Retinal pigment epithelial cell (primary cell): ENCODE data around the gene TLX1.
A peak's percentile ranks its signal among the peaks of the same experiment; 100 is the strongest.

Experiments
- DNase-seq: peaks from one replicate; pipeline ENCODE4 v3.0.0-alpha.2; 2010; ENCODE audit warnings: low read depth
- H3K4me3 ChIP-seq: 2 replicates; pipeline ENCODE4 v1.5.1; 2011; ENCODE audit warnings: mild to moderate bottlenecking, low read length, control low read depth, moderate library complexity
- TF ChIP-seq, protein P1 (sequence below): conservative IDR thresholded peaks from 2 replicates; pipeline ENCODE4 v1.5.1; 2011; ENCODE audit warnings: low read depth, low read length, control low read depth, inconsistent platforms

Gene TLX1

DNA sequence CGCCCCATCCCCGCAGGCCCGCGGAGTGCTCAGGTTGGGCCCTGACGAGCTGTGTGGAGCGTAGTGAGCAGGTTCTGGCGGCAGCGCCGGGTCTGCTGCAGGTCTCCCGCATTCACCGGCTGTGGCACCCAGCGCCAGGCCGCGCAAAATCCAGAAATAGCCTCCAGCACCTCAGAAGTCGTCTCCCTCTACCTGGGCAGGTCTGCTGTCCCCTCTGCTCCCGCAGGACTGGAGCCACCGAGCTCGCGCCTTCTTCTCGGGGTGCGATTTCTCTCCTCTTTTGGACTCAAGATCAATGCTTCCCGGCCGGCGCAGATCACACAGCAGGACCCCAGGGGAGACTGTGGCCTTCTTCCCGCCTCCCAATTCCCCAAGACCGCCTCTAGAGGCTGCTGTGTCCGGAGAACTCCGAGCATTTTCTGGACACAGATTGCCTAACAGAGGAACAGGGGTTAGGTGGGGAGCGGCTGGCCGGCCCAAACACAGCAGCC is 8.4 kb downstream of the TLX1 start:
- DNase-seq = no peak
- H3K4me3 ChIP-seq = no peak overlapping the region
- TF ChIP-seq, protein P1, sequence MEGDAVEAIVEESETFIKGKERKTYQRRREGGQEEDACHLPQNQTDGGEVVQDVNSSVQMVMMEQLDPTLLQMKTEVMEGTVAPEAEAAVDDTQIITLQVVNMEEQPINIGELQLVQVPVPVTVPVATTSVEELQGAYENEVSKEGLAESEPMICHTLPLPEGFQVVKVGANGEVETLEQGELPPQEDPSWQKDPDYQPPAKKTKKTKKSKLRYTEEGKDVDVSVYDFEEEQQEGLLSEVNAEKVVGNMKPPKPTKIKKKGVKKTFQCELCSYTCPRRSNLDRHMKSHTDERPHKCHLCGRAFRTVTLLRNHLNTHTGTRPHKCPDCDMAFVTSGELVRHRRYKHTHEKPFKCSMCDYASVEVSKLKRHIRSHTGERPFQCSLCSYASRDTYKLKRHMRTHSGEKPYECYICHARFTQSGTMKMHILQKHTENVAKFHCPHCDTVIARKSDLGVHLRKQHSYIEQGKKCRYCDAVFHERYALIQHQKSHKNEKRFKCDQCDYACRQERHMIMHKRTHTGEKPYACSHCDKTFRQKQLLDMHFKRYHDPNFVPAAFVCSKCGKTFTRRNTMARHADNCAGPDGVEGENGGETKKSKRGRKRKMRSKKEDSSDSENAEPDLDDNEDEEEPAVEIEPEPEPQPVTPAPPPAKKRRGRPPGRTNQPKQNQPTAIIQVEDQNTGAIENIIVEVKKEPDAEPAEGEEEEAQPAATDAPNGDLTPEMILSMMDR = peak; percentile 47

DNA sequence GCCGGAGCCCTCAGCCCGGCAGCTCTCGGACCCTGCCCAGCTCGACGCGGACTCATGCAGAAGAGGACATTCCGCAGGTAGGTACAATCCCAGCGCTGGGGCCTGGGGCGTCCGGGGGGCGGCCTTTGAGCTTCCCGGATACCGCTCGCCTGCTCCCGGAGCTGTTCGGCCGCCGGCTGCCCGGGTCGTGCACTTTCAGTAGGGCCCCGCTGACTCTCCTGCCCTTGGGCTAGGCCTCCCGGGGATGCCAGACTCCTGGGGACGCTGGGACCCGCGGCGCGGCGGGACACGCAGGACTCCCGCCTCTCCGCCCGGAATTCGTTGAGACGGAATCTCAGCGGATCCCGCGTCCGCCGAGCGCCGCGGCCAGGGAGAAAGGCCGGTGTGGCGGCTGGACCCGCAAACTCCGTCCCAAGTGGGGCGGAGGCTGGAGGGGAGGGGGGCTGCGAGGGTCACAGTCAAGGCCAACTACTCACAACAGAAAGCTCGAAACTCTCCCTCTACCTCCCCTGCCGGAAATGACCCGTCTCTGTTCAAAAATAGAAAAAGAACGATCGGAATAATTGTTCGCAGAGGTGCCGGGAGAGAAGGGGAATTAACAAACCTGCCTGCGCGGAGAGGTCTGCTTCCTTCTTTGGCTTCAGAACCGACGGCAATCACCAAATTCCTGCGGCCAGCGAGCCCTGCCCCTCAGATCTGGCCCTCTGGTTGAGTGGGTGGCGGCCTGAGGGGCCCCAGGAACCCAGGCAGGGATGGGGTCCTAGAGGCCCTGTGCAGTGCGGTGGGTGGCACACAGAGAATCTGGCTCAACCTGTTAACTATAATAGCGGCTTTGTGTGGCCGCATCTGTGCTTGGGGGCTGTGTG is 9.2 kb downstream of the TLX1 start:
- H3K4me3 ChIP-seq = no peak overlapping the region
- no peak for DNase-seq
- TF ChIP-seq, protein P1 = no peak

DNA sequence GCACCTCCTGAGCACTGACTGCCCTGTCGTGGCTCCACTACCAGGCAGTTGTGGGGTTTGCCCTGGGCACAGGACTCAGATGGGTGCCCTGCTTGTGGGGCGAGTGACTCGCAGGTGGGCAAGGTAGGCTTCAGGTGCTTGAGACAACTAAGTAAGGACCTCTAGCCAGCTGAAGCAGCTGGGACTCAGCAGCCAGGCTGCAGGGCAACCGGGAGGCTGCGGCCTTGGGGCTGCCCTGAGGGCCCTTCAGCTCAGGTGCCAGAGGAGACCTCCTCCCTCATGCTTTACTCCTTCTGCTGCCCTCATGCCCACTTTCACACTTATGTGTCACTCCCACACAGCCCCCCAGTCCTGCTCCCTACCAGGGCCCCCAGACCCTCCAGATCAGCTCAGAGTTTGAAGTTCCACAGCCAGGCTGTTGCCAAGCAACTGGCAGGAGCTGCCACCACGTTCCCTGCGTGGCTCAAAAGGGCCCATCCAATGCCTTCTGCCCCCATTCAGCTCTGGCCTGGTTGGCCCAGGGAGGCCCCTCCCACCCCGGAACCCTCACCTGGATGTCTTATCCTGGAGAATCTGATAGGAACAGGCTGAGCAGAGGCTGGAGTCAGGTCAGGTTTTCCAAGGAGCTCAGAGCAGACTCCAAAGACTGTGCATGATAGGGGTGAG is 10.0 kb downstream of the TLX1 start:
- no peak overlapping the region for H3K4me3 ChIP-seq
- no peak for DNase-seq
- TF ChIP-seq, protein P1 = no peak

DNA sequence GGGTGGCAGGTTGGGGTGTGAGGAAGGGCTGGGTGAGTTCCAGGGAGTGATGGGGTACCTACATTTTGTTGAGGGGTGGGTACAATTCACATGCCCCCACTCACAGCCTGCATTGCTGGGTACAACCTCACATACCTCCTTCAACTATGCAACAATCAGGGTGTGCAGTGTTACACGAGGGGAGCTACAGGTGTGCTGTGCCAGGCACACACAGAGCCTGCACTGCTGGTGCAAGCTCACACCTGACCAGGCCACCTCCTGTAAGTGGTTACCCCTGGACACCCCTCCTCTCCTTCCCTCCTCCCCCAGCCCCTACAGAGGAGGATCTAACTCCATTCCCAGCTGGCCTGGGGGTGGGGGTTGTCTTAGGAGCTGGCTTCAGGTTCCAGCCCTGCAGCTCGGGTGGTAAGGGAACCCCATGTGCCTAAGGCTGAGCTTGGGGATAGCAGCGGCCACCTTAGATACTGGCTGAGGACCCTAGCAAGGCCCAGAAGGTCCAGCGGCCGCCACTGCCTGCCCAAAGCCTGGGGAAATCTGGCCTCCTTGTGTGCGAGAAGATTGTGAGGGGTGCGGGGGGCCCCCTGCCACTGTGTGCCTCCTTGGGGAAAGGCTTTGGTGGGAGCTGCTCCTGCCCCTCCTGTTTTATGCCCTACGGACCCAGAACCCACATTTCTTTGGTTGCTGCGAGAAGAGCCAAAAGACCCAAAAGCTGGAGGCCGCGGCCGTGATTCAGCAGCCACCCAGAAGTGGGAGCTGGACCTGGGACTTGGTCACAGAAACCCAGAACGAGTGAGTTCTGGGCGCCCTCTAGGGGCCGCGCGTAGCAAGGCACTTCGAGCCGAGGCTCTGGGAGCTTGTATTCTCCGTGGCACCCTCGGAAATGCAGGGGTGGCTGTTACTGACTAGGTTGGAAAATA is 10.8 kb downstream of the TLX1 start:
- H3K4me3 ChIP-seq = no peak overlapping the region
- peak; percentile 26 for DNase-seq
- TF ChIP-seq, protein P1 = peak; percentile 95

DNA sequence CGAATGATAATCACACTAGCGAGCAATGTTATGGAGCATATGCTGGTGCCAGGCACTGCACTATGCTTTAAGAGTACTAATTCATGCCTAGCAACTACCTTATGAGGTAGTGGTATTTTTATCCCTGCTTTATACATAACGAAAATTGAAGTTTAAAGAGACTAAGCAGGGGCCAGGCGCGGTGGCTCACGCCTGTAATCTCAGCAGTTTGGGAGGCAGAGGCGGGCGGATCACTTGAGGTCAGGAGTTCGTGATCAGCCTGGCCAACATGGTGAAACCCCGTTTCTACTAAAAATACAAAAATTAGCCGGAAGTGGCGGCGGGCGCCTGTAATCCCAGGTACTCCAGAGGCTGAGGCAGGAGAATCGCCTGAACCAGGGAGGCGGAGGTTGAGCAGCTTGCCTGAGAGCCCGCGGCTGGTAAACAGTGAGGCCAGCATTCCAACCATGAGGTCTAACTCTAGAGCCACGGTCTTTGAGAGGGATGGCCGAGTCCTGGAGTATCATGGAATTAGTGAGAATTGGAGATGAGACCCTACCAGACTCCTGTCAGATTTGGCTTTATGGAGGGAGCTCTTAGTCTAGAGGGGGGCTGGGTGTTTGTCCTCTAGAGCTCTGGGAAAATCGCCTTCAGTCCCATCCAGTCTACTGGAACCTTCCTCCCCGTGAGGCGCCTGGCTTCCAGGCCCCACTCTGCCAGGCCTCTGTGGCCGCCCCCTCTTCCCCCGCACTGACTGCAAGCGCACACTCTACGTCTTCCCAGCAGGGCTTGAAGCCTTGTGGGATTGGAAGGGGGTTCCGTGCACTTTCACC is 11.6 kb downstream of the TLX1 start:
- no peak overlapping the region for H3K4me3 ChIP-seq
- TF ChIP-seq, protein P1 = no peak
- DNase-seq = no peak

DNA sequence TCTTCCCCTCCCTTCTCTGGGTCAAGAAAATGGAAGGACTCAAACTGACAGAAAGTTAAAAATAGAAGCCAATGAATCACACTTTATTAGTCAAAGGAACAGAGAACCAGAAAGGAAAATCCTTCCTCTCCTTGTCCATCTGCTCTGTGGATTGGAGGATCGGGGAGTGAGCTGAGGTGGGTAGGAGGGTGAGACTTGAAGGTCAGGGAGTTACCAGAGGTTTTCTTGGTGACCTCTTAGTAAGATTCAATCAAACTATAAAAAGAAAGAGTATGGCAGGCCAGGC is 12.2 kb downstream of the TLX1 start:
- TF ChIP-seq, protein P1 = no peak
- H3K4me3 ChIP-seq = no peak overlapping the region
- DNase-seq = no peak
